ENCODE results near the gene SEC16A.
"Not testable (repeated sequence)": the region's sequence is repeated elsewhere in the genome, so short reads cannot be mapped to it uniquely, and the experiment has no call there.

The SEC16A gene

DNA sequence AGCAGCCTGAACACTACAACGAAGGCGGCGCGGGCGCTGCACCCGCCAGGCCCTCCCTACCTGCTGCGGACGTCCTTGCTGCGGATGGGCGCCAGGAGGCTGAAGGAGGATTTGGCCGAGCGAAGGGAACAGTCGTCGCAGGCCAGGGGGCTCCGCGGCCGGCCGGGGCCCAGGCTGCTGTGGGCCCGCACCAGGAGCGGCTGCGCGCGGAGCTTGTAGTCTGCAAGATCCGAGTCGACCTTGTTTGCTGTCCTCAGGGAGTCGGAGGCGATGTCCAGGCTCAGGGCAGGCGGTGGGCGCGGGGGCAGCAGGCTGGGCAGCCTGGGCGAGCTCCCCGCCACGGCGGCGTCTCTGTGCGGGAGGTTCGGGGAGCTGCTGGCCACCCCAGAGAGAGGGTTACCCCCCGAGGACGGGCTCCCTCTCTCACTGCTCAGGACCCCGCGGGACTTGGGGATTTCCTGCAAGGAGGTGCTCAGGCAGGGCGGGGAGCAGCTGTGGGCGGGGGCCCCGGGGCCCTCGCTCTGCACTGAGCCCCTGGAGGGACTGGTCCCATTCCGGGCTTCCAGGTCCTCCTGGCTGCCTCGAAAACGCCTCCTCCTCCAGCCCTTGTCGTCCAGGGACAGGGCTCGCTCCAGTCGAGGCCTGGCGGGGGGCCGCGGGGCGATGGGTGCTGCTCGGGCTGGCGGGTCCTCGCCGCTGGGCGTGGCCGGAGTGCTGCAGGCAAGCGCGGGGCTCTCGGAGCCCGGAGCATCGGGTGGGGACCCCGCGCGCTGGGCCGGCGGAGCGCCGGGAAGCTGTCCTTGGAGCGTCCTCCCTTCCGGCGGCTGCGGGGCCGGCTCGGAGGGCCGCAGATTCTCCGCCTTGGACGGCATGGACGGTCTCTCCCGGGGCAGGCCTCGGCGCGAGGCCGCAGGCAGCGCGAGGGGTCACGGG lies 44.0 kb downstream of the SEC16A start:
- DNase-seq (ENCODE audit: low spot score) = no peak

DNA sequence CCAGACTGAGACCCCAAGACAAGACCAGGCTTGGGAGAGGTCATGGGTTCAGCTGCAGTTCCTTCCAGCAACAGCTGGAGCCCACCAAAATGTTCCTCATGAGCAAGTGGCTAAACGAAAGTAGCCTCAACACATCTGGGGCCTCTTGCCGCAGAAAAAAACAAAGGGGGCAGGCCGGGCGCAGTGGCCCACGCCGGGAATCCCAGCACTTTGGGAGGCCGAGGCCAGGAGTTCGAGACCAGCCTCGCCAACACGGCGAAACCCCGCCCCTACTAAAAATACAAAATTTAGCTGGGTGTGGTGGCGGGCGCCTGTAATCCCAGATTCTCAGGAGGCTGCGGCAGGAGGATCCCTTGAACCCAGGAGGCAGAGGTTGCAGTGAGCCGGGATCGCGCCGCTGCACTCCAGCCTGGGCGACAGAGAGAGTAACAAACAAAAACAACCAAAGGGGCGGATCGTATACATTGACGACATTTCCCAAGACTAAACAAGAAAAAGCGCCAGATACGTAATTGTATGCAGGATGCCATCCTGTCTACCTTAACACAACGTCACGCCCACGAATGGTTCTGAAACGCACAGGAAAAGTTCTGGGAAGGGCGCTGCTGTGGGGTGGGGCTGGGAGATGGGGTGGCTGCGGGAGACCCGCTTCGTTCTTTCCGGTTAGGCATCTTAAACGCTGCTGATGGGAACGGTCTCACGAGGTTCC lies 44.8 kb downstream of the SEC16A start:
- no peak for DNase-seq (ENCODE audit: low spot score)

DNA sequence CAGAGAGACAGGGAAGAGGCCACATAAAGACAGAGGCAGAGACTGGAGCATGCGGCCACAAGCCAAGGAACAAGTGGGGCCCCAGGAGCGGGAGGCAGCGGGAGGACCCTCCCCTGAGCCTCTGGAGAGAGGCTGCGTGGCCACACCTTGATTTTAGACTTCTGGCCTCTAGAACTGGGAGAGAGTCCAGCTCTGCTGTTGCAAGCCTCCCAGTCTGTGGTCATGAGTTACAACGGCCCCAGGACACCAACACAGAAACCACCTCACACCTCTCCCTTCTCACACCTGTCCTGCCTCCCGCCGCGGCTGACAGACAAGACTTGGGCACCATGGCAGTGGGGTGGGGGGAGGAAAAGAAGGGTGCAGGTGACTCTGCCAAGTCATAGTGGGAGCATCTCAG lies 45.4 kb downstream of the SEC16A start:
- no peak for DNase-seq (ENCODE audit: low spot score)

DNA sequence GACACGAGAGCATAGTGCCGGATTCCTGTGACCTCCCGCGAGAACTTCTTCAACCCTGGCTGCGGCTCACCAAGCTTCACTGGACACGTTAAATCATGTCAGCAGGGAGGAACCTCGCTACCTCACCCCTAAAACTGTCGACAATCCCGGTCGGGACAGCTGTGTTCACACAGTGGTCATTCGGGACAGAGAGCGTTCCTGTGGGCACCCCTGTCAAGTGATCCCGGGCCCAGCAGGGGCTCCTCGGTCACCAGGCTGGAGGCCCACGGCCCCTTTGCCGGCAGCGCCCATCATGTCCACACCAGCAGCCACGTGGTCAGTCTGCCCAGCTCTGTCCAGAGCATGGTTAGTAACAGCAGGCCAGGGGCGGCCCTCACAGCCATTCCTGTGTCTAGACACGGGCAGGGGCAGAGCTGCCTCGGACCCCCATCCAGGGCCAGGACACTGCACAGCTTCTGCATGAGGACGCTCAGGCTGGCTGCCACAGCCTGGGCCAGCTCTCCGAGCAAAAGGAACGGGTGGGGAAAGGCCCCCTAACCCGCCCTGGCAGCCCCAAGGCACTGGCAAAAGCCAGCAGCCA lies 46.7 kb downstream of the SEC16A start:
- DNase-seq (ENCODE audit: low spot score) = no peak

DNA sequence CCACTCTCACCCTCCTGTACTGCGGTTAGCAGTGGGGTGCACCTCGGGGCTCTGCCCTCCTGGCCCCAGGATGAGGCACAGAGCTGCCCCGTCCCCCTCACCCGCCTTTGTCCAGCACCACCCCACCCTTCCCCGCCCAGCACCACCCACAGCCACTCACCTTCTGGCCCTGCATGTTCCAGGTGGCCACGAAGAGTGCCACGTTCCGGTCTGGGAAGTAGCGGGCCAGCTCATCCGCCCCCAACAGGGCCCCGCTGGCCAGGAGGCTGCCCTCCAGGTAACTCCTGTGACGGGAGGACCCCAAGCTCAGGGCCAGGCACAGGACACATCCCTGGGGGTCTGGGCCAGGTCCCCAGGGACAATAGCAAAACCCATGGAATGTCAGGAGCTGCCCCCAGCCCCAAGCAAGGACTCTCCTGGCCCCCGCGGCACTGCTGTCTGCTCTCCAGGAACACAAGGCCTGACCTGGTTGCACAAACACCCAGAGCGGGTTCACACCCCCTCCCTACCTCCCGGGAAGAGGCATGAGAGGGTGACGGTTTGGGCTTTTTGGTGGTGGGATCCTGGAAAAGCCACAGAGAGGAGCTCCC lies 48.2 kb downstream of the SEC16A start:
- no peak for DNase-seq (ENCODE audit: low spot score)

DNA sequence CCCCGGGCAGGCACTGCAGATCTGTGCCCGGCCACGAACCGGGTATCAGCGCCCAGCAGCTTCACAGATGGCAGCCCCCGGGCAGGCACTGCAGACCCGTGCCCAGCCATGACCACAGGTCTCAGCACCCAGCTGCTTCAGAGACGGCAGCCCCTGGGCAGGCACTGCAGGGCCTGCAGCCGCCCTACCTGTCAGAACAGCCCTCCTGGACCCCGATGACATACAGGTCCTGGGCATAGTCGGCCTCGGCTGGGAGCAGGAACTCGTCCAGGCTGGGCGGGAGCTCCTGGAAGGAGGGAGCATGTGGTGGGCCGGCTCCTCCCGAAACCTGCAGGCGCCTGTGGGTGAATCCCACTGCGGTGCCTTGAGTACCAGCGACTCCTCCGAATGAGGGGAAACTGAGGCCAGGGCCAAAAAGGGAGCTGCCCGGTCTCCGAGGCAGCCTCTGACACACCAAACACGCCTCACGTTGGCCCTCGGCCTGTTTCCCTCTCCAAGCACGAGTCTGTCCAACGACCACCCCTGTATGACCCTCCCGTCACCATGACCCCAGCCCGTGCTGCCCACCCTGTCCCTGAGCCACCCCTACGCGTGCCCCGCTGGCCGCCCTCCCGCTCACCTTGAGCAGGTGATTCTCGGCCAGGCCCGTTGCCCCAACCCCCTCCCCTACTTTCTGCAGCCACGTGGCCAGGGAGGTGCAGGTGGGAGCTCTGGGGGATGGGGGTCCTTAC lies 48.8 kb downstream of the SEC16A start:
- DNase-seq (ENCODE audit: low spot score) = no peak

DNA sequence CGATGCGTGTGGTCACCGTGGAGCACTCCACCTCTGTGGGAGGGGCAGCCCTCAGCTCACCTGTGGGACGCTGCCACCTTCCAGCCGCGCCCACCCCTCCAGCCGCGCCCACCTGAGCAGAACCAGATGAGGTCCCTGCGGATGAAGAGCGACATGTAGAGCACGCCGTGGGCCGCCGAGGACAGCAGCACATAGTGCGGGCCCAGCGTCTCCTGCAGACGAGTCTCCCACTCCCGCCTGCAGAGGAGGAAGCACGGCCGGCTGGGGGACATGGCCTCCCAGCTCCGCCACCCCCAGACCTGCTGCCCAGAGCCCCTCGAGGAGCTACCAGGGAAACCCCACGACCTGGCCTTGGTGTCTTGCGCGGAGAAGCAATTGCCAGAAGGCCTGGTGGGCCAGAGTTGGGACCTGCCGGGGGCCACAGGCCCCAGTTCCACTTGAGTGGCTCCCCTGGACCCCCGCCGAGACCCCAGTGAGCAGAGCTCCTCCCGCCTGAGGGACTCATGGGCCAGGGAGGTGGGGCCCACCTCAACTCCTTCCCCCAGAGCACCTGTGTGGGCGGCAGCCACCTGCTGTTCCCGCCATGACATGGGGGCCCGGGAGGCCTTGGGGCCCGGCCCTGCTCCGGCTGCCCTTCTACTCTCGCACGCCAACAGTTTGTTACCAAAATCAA lies 49.7 kb downstream of the SEC16A start:
- DNase-seq (ENCODE audit: low spot score) = no peak

DNA sequence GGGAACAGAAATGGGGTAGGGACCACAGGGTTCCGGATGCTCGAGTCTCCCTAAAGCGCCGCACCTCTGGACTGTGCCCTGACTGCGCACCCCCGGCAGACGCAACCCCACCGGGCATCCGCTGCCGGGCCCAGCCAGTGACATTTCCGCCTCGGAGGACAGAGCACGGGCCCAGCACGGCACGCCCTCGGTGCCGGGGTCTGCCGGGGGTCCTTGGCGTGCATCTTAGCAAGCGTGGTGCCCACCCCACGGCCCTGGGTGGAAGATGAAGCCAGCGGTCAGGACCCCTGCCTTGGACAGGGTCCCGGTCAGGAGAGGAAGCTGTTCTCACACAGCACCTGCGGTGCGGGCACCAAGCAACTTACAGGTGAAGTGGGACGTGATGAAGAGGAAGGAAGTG lies 50.2 kb downstream of the SEC16A start:
- DNase-seq (ENCODE audit: low spot score) = no peak

DNA sequence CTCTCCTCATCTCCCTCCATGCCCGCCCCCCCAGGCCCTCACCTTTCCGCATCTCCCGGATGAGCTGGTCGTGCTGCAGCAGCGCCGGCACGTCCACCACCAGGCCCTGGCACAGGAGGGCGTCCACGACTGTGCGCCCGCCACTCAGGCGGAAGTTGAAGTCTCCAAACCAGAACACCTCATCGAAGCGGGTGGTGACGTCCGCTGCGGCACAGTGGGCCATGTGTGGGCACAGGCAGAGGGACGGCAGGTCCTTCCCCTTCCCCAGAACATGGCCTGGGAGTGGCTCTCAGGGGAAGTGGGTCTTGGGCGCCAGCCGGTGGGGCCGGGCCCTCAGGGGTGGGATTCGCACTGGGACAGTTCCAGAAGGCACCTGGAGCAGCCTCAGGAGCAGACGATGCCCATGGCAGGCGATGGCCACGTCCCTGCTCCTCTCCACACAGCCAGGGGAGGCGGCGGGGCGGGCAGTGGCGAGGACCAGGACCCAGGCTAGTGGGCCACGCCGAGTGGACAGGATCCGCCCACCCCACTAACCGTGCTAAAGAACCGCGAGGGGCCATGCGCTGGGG lies 51.0 kb downstream of the SEC16A start:
- no peak for DNase-seq (ENCODE audit: low spot score)

DNA sequence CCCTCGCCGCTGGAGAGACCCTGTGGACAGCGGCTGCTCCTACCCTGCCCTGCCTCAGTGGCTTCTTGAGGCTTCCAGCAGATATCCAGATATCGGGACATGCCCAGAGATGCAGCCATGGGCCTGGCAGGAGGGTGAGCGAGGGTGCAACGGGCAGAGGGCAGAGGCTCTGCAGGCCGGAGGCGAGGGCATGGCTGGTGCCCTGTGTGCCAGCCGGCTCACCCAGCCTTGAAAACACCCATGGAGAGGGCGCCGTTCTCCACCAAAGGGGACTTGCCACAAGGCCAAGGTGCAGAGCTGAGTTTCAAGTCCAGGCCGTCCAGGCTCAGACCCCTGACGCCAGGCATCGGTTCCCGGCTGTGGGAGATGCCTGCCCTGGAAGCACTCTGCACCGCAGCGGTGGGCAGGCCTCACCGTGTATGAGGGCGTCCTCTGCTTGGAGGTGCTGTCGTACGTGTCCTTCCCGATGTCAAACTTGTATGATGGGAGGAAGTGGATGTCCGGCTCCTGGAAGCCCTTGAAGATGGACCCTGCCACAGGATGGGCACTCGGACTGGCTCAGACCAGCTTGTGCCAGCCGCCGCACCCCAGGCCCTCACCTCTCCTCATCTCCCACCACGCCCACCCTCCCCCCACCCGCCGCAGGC lies 52.1 kb downstream of the SEC16A start:
- DNase-seq (ENCODE audit: low spot score) = no peak

DNA sequence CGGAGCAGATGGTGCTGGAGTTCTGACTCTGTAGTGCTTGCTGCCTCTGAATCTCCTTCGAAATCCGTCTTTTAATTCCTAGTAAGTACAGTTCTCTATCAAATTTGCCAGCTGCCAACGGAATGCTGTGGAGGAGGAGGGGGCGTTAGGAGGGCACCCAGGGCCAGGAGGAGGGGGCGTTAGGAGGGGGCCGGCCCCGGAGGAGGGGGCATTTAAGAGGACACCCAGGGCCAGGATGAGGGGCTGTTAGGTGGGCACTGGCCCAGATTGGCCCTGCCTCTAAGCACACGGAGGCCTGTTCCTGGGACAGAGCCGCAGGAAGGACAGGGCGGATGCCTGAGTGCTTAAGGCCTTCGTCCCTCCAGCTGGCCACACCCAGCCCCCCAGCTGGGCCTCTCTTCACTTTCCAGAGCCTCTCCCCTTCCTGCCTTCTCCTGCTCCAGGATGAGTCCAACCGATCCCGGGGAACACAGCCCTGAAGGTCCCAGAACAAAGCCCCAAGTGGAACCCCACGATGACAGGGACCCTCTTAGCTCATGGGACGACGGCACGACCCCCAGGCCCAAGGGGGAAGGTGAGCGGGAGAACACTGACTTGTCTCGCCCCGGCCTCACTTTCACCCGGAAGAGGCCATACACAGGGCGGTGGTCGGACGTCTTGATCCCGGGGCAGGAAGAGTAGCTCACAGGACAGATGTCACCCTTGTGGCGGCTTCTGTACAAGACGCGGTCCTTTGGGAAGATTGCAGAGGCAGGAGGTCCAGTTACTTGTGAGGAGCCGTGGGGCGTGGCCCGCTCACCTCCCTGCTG lies 53.0 kb downstream of the SEC16A start:
- DNase-seq (ENCODE audit: low spot score) = no peak

DNA sequence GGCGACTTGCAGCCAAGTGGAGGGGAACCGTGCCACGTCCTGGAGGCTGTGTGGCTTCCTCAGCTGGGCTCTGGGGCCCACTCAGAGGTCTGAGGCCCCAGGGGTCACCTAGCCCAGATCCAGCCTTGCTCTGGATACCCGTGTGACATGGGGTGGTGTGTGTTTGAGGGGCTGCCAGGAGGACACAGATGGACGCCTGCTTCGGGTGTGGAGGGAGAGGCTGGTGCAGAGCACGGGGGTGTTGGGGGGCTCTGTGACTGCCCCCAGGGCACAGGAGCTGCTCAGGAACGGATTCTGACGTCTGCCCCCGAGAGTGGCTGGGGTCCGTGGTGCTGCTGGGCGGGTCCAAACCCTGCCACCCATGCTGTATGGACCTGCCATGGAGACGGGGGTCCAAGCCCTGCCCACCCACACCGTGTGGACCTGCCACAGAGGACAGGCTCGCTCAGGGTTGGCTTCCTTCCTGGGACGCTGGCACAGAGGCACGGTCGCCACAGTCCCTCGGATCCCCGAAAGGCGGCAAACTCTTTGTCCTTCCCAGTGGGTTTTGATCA lies 53.7 kb downstream of the SEC16A start:
- DNase-seq (ENCODE audit: low spot score) = no peak

DNA sequence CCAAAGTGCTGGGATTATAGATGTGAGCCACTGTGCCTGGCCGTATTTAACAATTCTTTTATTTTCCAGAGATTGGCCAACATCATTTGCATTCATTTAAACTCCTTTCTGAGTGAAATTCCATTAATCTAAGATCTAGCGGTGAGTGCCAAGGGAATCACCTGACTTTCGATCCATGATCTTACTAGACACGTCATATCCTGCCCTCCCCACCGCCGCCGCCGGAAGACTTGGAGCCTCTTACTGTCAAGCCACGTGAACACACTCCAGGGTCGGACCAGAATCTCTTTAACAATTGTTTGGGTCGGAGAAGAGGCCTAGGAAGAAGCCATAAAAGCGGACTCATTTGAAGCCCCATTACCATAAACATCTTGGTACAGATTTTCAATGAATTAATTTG lies 56.1 kb downstream of the SEC16A start:
- DNase-seq (ENCODE audit: low spot score) = no peak

DNA sequence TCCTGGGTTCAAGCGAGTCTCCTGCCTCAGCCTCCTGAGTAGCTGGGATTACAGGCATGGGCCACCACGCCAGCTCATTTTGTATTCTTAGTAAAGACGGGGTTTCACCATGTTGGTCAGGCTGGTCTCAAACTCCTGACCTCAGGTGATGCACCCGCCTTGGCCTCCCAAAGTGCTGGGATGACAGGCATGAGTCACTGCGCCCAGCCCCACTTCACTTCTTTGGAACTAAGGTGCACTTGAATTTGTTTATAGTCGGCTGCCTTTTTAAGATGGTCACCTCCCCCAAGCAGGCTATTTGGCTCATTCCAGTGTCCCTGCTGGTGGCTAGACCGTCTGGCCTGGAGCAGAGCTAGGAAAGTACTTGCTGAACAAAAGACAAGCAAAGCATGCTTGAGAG lies 57.5 kb downstream of the SEC16A start:
- DNase-seq (ENCODE audit: low spot score) = not testable (repeated sequence)

DNA sequence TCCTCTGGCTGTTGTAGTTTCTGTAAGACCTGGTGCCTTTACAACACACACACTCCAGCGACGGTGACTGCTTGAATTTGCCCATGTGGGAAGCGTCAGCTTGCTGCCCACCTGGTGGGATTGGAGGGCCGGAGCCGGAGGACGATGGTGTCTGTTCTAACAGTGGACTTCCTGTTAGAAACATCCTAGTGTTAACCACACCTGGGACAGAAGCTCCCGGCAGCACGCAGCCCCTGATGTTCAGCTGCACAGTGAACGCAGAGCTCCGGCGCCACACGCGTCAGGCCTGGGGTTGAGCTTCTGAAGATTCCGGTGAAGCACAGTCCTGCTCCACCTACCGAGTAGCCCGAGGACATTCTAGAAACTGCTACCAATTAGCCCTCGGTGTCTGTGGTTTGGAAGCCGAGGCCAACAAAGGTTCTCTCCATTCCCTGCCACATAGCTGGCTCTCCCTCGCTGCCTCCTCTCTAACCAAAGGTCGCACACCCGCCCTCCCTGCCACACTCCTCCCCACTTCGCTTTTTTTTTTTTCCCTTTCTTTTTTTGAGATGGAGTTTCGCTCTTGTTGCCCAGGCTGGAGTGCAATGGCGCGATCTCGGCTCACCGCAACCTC lies 58.0 kb downstream of the SEC16A start:
- DNase-seq (ENCODE audit: low spot score) = no peak

DNA sequence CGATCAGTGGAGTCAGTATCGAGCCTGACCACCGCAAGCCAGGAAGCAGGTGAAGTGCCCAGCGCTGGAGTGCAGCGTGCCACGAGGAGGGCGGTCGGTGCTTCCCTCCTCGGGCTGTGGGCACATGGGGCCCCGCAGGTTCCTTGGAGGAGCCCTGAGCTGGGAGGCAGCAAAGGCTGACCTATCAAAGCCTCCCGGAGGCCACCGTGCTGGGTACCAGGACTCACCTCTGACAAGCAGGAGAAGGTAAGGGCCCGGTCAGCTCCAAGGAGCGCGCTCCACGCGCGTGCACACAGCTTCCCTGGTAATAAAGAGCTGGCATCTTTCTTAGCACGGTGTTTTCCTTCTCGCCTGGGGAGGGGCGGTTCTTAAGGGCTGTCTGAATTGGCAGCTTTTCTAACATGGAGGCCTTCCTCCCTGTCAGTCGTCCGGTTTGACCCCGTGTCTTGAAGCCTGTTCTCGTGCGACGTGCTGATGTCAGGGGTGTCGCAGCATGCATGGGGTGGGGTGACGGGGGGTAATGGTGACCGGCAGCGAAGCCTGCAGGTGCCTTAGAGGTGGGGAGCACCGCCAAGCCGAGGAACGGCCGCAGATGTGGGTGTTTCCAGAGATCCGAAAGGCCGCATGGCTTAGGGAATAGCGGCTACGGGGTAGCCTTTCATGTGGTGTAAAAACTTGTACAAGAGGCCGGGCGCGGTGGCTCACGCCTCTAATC lies 59.3 kb downstream of the SEC16A start:
- DNase-seq (ENCODE audit: low spot score) = no peak

DNA sequence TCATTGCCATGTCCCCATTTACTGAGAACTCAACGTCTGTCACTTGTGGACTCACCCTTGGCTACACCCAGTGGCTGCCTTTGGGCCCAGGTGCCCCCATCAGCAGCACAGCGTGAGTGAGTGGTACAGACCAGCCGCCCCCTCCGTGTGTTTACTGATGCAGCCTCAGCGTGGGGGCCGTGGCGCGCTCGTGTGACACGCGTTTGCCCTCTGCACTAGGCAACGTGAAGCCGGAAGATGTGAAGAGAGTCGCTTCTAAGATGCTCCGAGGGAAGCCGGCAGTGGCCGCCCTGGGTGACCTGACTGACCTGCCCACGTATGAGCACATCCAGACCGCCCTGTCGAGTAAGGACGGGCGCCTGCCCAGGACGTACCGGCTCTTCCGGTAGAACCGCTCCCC lies 60.0 kb downstream of the SEC16A start:
- DNase-seq (ENCODE audit: low spot score) = no peak

DNA sequence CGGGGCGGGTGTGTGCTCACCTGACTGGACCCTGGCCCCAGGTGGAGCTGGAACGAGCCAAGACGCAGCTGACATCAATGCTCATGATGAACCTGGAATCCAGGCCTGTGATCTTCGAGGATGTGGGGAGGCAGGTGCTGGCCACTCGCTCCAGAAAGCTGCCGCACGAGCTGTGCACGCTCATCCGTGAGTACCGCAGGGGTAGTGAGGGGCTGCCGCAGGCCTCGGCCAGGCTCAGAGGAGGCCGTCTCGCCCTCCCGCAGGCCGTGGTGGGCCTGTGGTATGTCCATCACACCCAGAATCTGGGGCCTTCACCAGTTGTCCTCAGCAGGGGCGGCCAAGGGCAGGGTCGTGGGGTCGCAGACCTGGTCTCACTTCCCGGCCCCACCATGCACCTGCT lies 61.0 kb downstream of the SEC16A start:
- DNase-seq (ENCODE audit: low spot score) = no peak

All from left forelimb (tissue), 1 donor.